GM12872 (cell line): ENCODE measurements around the gene SORCS1.

Experiments used
- CTCF ChIP-seq: IDR thresholded peaks from 3 replicates; pipeline ENCODE4 v1.5.1; 2011; ENCODE audit warnings: low read depth, mild to moderate bottlenecking, low read length, moderate library complexity; ENCODE audit not compliant: insufficient read depth

SORCS1 gene

GRCh38 chr10:106873770-106874603 lies 290.5 kb downstream of the SORCS1 start:
- no peak for TF ChIP-seq CTCF

- TF ChIP-seq CTCF = no peak
Observed at GRCh38 chr10:106872176-106872575, 292.3 kb downstream of the SORCS1 start.

- TF ChIP-seq CTCF = 0 out of 3 replicates have a peak, but pooled peaks have one; percentile 15
Observed at GRCh38 chr10:106866244-106866845, 298.2 kb downstream of the SORCS1 start.

GRCh38 chr10:106864031-106864430 lies 300.5 kb downstream of the SORCS1 start:
- TF ChIP-seq CTCF = no peak

GRCh38 chr10:106863549-106863948 lies 301.0 kb downstream of the SORCS1 start:
- 0 out of 3 replicates have a peak, but pooled peaks have one; percentile 23 for TF ChIP-seq CTCF

- TF ChIP-seq CTCF = no peak
Observed at GRCh38 chr10:106859892-106860652, 304.4 kb downstream of the SORCS1 start.

- no peak for TF ChIP-seq CTCF
Observed at GRCh38 chr10:106857728-106858127, 306.8 kb downstream of the SORCS1 start.
